ENCODE results near the gene ZBTB46.

ZBTB46 gene

GRCh38 chr20:63765082-63765873 lies 65.8 kb downstream of the ZBTB46 start:
- DNase-seq, result no peak

- no peak for DNase-seq
Observed at GRCh38 chr20:63759377-63759901, 71.6 kb downstream of the ZBTB46 start.

GRCh38 chr20:63758152-63758551 lies 72.9 kb downstream of the ZBTB46 start:
- DNase-seq, result no peak

- no peak for DNase-seq
Observed at GRCh38 chr20:63756648-63756991, 74.4 kb downstream of the ZBTB46 start.

GRCh38 chr20:63755933-63756647 lies 75.0 kb downstream of the ZBTB46 start:
- DNase-seq, result no peak

GRCh38 chr20:63754008-63754407 lies 77.1 kb downstream of the ZBTB46 start:
- DNase-seq, result no peak

- DNase-seq, result no peak
Observed at GRCh38 chr20:63753381-63753780, 77.7 kb downstream of the ZBTB46 start.

GRCh38 chr20:63752411-63753101 lies 78.5 kb downstream of the ZBTB46 start:
- no peak for DNase-seq

- DNase-seq, result no peak
Observed at GRCh38 chr20:63751471-63752271, 79.4 kb downstream of the ZBTB46 start.

- peak; percentile 84 for DNase-seq
Observed at GRCh38 chr20:63750807-63751470, 80.1 kb downstream of the ZBTB46 start.

- DNase-seq, result no peak
Observed at GRCh38 chr20:63749597-63750508, 81.2 kb downstream of the ZBTB46 start.

- DNase-seq, result no peak
Observed at GRCh38 chr20:63748934-63749270, 82.2 kb downstream of the ZBTB46 start.

GRCh38 chr20:63748070-63748933 lies 82.8 kb downstream of the ZBTB46 start:
- DNase-seq, result no peak

GRCh38 chr20:63747622-63748069 lies 83.4 kb downstream of the ZBTB46 start:
- DNase-seq, result no peak

- DNase-seq, result no peak
Observed at GRCh38 chr20:63746751-63747315, 84.2 kb downstream of the ZBTB46 start.

GRCh38 chr20:63745961-63746731 lies 84.9 kb downstream of the ZBTB46 start:
- DNase-seq, result no peak

GRCh38 chr20:63745424-63745805 lies 85.6 kb downstream of the ZBTB46 start:
- no peak for DNase-seq

- no peak for DNase-seq
Observed at GRCh38 chr20:63744574-63745423, 86.3 kb downstream of the ZBTB46 start.

All from activated CD8-positive, alpha-beta memory T cell treated with anti-CD3 and anti-CD28 coated beads for 24 hours (primary cell).